Activated CD4-positive, alpha-beta T cell treated with anti-CD3 and anti-CD28 coated beads, Interleukin-2, amount 10 ng/mL, durations not matched to agents 24 days and 14 days (primary cell): ENCODE measurements around the gene DCUN1D3. TPM values are rescaled to one million over a fixed set of nuclear protein-coding genes. Genes with fewer than 3 reads are reported as not detected.
"Not testable (repeated sequence)": the region's sequence is repeated elsewhere in the genome, so short reads cannot be mapped to it uniquely, and the experiment has no call there.

ENCODE experiments used
- DNase-seq: peaks from one replicate; pipeline ENCODE4 v3.0.0; 2022
- H3K27ac Mint-ChIP-seq: one replicate; pipeline ENCODE4 v1.8.0; 2022; ENCODE audit warnings: mild to moderate bottlenecking, mixed read lengths
- H3K27me3 Mint-ChIP-seq: one replicate; pipeline ENCODE4 v1.8.0; 2022; ENCODE audit warnings: mixed read lengths
- H3K36me3 Mint-ChIP-seq: one replicate; pipeline ENCODE4 v1.8.0; 2022; ENCODE audit warnings: low read depth, mild to moderate bottlenecking, mixed read lengths
- H3K4me1 Mint-ChIP-seq: one replicate; pipeline ENCODE4 v1.8.0; 2021; ENCODE audit warnings: mixed read lengths
- H3K4me3 Mint-ChIP-seq: one replicate; pipeline ENCODE4 v1.8.0; 2022; ENCODE audit warnings: mild to moderate bottlenecking, moderate library complexity, mixed read lengths
- H3K9me3 Mint-ChIP-seq: one replicate; pipeline ENCODE4 v1.8.0; 2021; ENCODE audit warnings: mixed read lengths
- intact Hi-C: fragments of 100-400 bp; cut with micrococcal nuclease; formaldehyde crosslinking; loops from one replicate; pipeline ENCODE4 v1.15.1; 2023
- total RNA-seq: library from RNA; stranded (reverse); gene quantifications from 2 replicates; pipeline ENCODE4 v1.2.3, GENCODE V29; 2022

DCUN1D3 gene
- total RNA-seq, 1 donor from 2014 or later: 12.3 TPM

GRCh38 chr16:20931066-20931600 is 31.0 kb upstream of the DCUN1D3 start:
- H3K4me3 Mint-ChIP-seq: no peak overlapping the region
- intact Hi-C loops: no loop called here
- H3K27ac Mint-ChIP-seq: no peak overlapping the region
- peaks cover 2% of the 10 kb centered on the region for H3K4me1 Mint-ChIP-seq
- no peak for DNase-seq
- no peaks in the 10 kb centered on the region for H3K9me3 Mint-ChIP-seq
- peaks cover 6% of the 10 kb centered on the region for H3K36me3 Mint-ChIP-seq
- no peaks in the 10 kb centered on the region for H3K27me3 Mint-ChIP-seq

DNA sequence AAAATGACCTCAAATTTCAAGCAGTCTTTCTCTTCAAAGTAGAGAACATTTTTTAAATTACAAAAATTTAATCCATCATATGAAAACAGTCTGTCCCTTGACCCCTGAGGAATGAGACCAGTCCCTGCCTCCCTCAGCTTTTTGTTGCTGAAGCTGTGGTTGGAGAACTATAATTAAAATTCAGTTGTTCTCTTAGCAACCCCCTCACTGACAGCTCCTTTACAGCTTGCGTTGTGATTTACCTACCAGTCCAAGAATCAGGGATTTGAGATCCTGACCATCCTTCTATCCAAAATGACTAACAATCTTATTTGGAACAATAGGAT is 30.2 kb upstream of the DCUN1D3 start:
- no peaks in the 10 kb centered on the region for H3K9me3 Mint-ChIP-seq
- peaks cover 12% of the 10 kb centered on the region for H3K36me3 Mint-ChIP-seq
- intact Hi-C loops: no loop called here
- no peak for DNase-seq
- H3K4me3 Mint-ChIP-seq: no peak overlapping the region
- H3K27ac Mint-ChIP-seq: no peak overlapping the region
- no peaks in the 10 kb centered on the region for H3K27me3 Mint-ChIP-seq
- H3K4me1 Mint-ChIP-seq: peaks cover 2% of the 10 kb centered on the region

GRCh38 chr16:20929676-20930364 is 29.7 kb upstream of the DCUN1D3 start:
- H3K27me3 Mint-ChIP-seq, DNase-seq, H3K4me3 Mint-ChIP-seq, intact Hi-C loops, H3K4me1 Mint-ChIP-seq, H3K27ac Mint-ChIP-seq, H3K9me3 Mint-ChIP-seq: not testable (repeated sequence)
- H3K36me3 Mint-ChIP-seq: peaks cover 13% of the 10 kb centered on the region

DNA sequence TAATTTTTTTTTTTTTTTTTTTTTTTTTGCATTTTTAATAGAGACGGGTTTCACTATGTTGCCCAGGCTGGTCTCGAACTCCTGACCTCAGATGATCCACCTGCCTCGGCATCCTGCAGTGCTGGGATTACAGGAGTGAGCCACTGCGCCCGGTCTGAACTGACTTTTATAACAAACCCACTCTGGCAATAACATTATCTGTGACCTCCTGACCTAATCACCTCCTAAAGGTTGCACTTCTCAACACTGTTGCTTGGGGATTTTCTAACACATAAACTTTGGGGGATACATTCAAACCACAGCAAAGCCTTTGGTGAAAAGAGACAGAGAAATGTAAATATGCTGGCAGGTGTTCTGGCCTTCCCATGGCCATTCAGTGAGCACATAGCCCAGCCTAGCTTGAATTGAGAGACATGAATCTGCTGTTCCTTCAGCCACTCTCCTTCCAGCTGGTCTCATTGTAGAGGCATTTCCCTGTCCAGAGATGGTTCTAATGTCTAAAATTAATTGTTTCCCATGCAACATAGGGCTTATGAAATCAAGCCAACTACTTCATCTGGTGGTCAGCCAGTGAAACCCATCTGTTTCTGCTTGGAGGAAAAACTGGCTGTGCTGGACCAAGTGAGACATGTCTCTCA is 28.7 kb upstream of the DCUN1D3 start:
- Mint-ChIP-seq H3K27ac (no peak overlapping the region), H3K4me1 (peaks cover 2% of the 10 kb centered on the region), H3K9me3 (no peaks in the 10 kb centered on the region), H3K27me3 (no peaks in the 10 kb centered on the region), H3K36me3 (peaks cover 15% of the 10 kb centered on the region), H3K4me3 (no peak overlapping the region)
- no peak for DNase-seq
- intact Hi-C loops: no loop called here

DNA sequence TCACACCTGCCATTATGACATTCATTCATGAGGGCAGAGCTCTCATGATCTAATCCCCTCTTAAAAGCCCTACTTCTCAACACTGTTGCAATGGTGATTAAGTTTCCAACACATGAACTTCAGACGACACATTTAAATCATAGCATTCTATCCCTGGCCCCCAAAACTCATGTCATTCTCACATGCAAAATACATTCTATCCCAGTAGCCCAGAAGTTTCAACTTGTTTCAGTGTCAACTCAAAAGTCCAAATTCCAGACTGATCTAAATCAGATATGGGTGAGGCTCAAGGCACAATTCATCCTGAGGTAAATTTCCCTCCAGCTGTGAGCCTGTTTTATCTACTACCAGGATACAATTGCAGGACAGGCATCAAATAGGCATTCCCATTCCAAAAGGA is 25.6 kb upstream of the DCUN1D3 start:
- Mint-ChIP-seq H3K4me3 (no peak overlapping the region), H3K27me3 (no peaks in the 10 kb centered on the region)

GRCh38 chr16:20923876-20924275 is 23.7 kb upstream of the DCUN1D3 start:
- DNase-seq: no peak
- Mint-ChIP-seq H3K4me1 (peaks cover 14% of the 10 kb centered on the region), H3K27ac (no peak overlapping the region), H3K36me3 (peaks cover 26% of the 10 kb centered on the region), H3K27me3 (no peaks in the 10 kb centered on the region), H3K9me3 (no peaks in the 10 kb centered on the region), H3K4me3 (no peak overlapping the region)
- intact Hi-C loops: no loop called here

More for the DNA sequence above, 25.6 kb upstream of the DCUN1D3 start:
- DNase-seq: no peak
- Mint-ChIP-seq H3K36me3 (peaks cover 18% of the 10 kb centered on the region), H3K4me1 (peaks cover 4% of the 10 kb centered on the region), H3K27ac (no peak overlapping the region), H3K9me3 (no peaks in the 10 kb centered on the region)
- intact Hi-C loops: no loop called here

- no peak overlapping the region for H3K4me3 Mint-ChIP-seq
- H3K9me3 Mint-ChIP-seq: no peaks in the 10 kb centered on the region
- no peaks in the 10 kb centered on the region for H3K27me3 Mint-ChIP-seq
- intact Hi-C loops: no loop called here
- no peak overlapping the region for H3K27ac Mint-ChIP-seq
- peaks cover 40% of the 10 kb centered on the region for H3K36me3 Mint-ChIP-seq
- DNase-seq: no peak
- peaks cover 26% of the 10 kb centered on the region for H3K4me1 Mint-ChIP-seq
Observed at GRCh38 chr16:20920799-20921198, 20.6 kb upstream of the DCUN1D3 start.

DNA sequence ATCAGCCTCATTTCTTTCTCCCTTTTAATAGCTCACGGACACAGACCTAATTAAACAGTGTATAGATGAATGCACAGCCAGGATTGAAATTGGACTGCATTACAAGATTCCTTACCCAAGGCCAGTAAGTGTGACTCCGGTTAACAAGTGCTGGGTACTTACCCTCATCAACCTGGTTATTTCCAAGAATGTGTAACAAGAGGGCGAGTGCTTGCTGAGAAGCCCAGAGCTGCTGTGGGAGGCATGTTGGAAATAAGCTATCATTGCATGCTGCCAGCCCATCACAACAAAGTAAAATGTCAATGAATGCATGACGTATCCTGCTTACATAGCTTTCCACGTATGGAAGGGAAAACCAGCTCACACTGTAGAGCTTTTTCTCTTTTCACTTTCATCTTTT is 19.9 kb upstream of the DCUN1D3 start:
- Mint-ChIP-seq H3K27me3 (no peaks in the 10 kb centered on the region), H3K27ac (peak overlapping the region; percentile 41), H3K36me3 (peaks cover 40% of the 10 kb centered on the region), H3K9me3 (no peaks in the 10 kb centered on the region), H3K4me3 (no peak overlapping the region), H3K4me1 (peaks cover 26% of the 10 kb centered on the region)
- DNase-seq: no peak
- intact Hi-C loops: no loop called here

DNA sequence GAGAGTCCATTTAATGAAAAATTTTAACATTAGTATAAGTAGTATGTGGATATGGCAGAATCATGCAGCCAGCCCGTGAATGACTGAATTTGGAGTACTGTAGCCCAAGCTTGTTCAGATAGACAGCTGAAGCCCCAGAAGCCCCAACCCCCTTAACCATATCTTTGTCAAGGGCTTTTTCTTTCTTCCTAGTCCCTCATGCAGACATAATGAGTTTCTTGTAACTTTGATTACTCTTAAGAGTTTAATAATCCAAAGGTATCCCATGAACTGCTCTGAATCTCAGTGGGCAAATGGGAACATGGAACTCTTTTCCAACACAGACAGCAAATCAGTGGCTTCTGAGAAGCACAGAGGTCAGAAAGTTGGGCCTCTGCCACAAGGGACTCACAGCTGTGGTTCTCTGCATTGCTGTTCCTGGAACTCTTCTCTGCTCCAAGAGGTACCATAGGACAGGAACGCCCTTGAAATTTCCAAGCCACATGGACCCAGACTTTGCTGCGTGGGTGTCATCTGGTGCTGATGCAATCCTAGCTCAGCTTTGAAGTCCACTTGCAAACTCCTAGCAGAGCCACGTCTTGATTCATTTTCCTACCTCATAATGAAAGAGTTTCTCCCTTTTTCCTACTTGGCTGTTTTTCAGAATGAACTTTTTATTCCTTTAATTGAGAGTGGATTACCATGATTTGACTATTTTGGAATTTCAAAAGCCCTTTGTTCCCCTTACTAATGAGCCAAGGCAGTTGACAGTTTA is 18.5 kb upstream of the DCUN1D3 start:
- no peaks in the 10 kb centered on the region for H3K27me3 Mint-ChIP-seq
- H3K36me3 Mint-ChIP-seq: peaks cover 36% of the 10 kb centered on the region
- peaks cover 26% of the 10 kb centered on the region for H3K4me1 Mint-ChIP-seq
- intact Hi-C loops: no loop called here
- no peak for DNase-seq
- H3K27ac Mint-ChIP-seq: peak overlapping the region; percentile 22
- H3K4me3 Mint-ChIP-seq: no peak overlapping the region
- H3K9me3 Mint-ChIP-seq: no peaks in the 10 kb centered on the region

- peaks cover 34% of the 10 kb centered on the region for H3K36me3 Mint-ChIP-seq
- no peak overlapping the region for H3K27ac Mint-ChIP-seq
- H3K9me3 Mint-ChIP-seq: no peaks in the 10 kb centered on the region
- intact Hi-C loops: no loop called here
- no peak for DNase-seq
- no peak overlapping the region for H3K4me3 Mint-ChIP-seq
- peaks cover 24% of the 10 kb centered on the region for H3K4me1 Mint-ChIP-seq
- no peaks in the 10 kb centered on the region for H3K27me3 Mint-ChIP-seq
Observed at GRCh38 chr16:20916942-20917341, 16.8 kb upstream of the DCUN1D3 start.

- H3K36me3 Mint-ChIP-seq: peaks cover 34% of the 10 kb centered on the region
- H3K27ac Mint-ChIP-seq: no peak overlapping the region
- no peak overlapping the region for H3K4me3 Mint-ChIP-seq
- peaks cover 28% of the 10 kb centered on the region for H3K4me1 Mint-ChIP-seq
- H3K27me3 Mint-ChIP-seq: no peaks in the 10 kb centered on the region
- DNase-seq: no peak
- no peaks in the 10 kb centered on the region for H3K9me3 Mint-ChIP-seq
- intact Hi-C loops: no loop called here
Observed at GRCh38 chr16:20916289-20916688, 16.1 kb upstream of the DCUN1D3 start.

DNA sequence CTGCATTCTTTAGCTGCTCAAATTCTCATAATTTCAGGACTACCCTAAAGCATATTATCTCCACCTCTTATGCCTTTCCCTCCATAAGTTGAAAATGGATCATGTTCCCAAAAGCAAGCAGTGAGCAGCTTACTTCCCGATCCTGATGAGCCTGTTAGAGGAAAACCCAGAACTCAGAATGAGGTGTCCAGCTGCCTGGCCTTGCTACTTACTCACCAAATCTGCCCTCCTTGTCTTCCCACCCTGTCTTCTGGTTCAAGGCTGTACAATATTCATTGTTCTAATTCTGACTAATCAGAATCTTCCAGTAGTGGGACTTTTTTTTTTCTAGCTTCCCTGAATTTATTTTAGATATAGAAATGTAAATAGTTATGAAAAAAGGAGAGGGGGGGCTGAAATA is 11.2 kb upstream of the DCUN1D3 start:
- peak overlapping the region; percentile 87 for H3K27ac Mint-ChIP-seq
- H3K36me3 Mint-ChIP-seq: peaks cover 20% of the 10 kb centered on the region
- intact Hi-C loops: loop anchor here (1.0 to 5.0 kb wide), 3 partner anchors 11 to 39 kb away; partner anchors contain the start of genes DCUN1D3 and LYRM1
- peak overlapping the region; percentile 62 for H3K4me3 Mint-ChIP-seq
- peaks cover 38% of the 10 kb centered on the region for H3K4me1 Mint-ChIP-seq
- no peaks in the 10 kb centered on the region for H3K27me3 Mint-ChIP-seq
- no peak for DNase-seq
- no peaks in the 10 kb centered on the region for H3K9me3 Mint-ChIP-seq

DNA sequence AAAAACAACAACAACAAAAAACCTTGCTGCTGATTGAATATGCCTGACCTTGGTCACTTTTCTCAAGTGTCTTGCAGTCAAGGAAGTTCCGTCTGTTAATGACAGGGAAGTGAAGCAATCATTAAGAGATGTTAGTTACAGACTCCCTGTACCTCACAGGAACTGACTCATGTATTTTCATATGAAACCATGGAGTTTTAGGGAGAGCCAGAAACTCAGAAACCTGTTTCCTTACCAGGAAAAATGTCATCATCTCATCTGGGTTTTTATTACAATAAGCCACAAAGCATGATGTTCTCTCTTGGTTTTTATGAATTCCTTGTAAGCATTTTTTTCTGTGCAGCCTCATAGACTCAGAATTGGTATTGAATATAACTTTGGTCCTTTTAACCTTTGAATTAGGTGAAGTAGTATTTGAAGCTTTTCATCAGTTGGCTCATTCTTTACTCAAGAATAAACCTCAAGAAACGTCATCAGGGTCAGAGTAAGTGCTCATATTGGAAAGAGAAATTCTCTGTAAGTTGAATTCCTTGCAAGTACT is 10.7 kb upstream of the DCUN1D3 start:
- intact Hi-C loops: loop anchor here (1.0 to 5.0 kb wide), 3 partner anchors 11 to 39 kb away; partner anchors contain the start of genes DCUN1D3 and LYRM1
- H3K4me1 Mint-ChIP-seq: peaks cover 42% of the 10 kb centered on the region

More for the DNA sequence above, 10.7 kb upstream of the DCUN1D3 start:
- no peak for DNase-seq
- H3K9me3 Mint-ChIP-seq: no peaks in the 10 kb centered on the region
- H3K27me3 Mint-ChIP-seq: no peaks in the 10 kb centered on the region
- peaks cover 21% of the 10 kb centered on the region for H3K36me3 Mint-ChIP-seq
- H3K4me3 Mint-ChIP-seq: peak overlapping the region; percentile 62
- peak overlapping the region; percentile 87 for H3K27ac Mint-ChIP-seq
